Measurements from ENCODE around the gene MARK1. TPM values are rescaled to one million over a fixed set of nuclear protein-coding genes. Genes with fewer than 3 reads are reported as not detected.

Gene MARK1
- total RNA-seq, 1 donor: 0.72 TPM

DNA sequence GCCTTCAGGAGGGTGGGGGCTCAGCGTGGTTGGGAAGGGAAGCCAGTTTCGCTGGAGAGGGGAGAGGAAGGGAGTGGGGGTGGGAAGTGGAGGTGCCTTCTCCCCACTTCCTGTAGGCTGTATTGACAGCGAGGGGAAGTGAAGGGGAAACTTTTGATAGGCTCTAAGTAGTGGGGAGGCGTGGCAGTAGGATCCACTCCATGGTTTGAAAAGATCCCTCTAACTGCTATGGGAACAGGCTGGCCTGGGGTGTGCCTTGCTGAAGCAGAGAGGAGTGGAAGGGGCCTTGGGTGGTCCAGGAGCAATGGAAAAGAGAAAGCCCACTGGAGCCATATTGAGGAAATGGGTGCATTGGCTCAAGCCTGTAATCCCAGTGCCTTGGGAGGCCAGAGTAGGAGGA, 182.4 kb downstream of the MARK1 start:
- DNase-seq (ENCODE audit: insufficient read length, low spot score, missing footprints): no peak
- Histone ChIP-seq H3K27me3 (ENCODE audit: insufficient read depth, low read length) (no peaks in the 10 kb centered on the region), H3K79me2 (ENCODE audit: insufficient read depth, low read length) (no peaks in the 10 kb centered on the region), H3K9me3 (ENCODE audit: low read depth, low read length) (no peaks in the 10 kb centered on the region), H3K4me2 (ENCODE audit: insufficient read depth, low read length) (no peak overlapping the region), H3K4me1 (ENCODE audit: insufficient read depth, low read length) (no peaks in the 10 kb centered on the region), H3K4me3 (ENCODE audit: insufficient read depth, low read length) (no peak overlapping the region), H4K20me1 (ENCODE audit: insufficient read depth, low read length) (no peaks in the 10 kb centered on the region), H3K27ac (ENCODE audit: low read depth, low read length) (no peak overlapping the region), H3K36me3 (ENCODE audit: insufficient read depth, low read length) (no peaks in the 10 kb centered on the region), H2AFZ (ENCODE audit: low read length) (no peak overlapping the region)
- TF ChIP-seq CTCF (IDR thresholded peaks at IDR 0.05; ENCODE audit: extremely low read depth, low read depth, low read length): no peak

GRCh38 chr1:220711056-220711809, 183.3 kb downstream of the MARK1 start:
- Histone ChIP-seq H4K20me1 (ENCODE audit: insufficient read depth, low read length) (no peaks in the 10 kb centered on the region), H3K4me3 (ENCODE audit: insufficient read depth, low read length) (no peak overlapping the region), H3K9me3 (ENCODE audit: low read depth, low read length) (no peaks in the 10 kb centered on the region), H3K79me2 (ENCODE audit: insufficient read depth, low read length) (no peaks in the 10 kb centered on the region), H2AFZ (ENCODE audit: low read length) (no peak overlapping the region), H3K27me3 (ENCODE audit: insufficient read depth, low read length) (no peaks in the 10 kb centered on the region), H3K27ac (ENCODE audit: low read depth, low read length) (no peak overlapping the region), H3K4me2 (ENCODE audit: insufficient read depth, low read length) (no peak overlapping the region), H3K4me1 (ENCODE audit: insufficient read depth, low read length) (no peaks in the 10 kb centered on the region), H3K36me3 (ENCODE audit: insufficient read depth, low read length) (no peaks in the 10 kb centered on the region)
- no peak for DNase-seq (ENCODE audit: insufficient read length, low spot score, missing footprints)
- TF ChIP-seq CTCF (IDR thresholded peaks at IDR 0.05; ENCODE audit: extremely low read depth, low read depth, low read length): no peak

Small RNAs within 50 kb of the gene (small RNA-seq; reads per million reads assigned to genes)
- not detected for gene RN7SL464P

Other genes starting within 250 kb of the MARK1 start
- gene C1orf115, start 162.2 kb downstream of the MARK1 start, total RNA-seq: 0.29 and 0.36 TPM in 2 replicates
- 7.7 and 9.4 TPM in 2 replicates for gene MTARC2, start 220.2 kb downstream of the MARK1 start, total RNA-seq

Data from osteoblast (primary cell).